RWPE2 (cell line): ENCODE measurements around the gene ORM2.
A peak's percentile ranks its signal among the peaks of the same experiment; 100 is the strongest.

Experiments used
- ATAC-seq: fragments of 200-7000 bp; cut with Tn5 transposase; 3 replicates; pipeline ENCODE4 v1.9.1; 2021; ENCODE audit warnings: low read depth
- DNase-seq: peaks from one replicate; pipeline ENCODE4 v3.0.0-alpha.2; 2020; ENCODE audit warnings: low spot score
- H3K27ac ChIP-seq: fragments of 450-650 bp; 2 replicates; pipeline ENCODE4 v1.5.1; 2017; ENCODE audit warnings: mild to moderate bottlenecking; ENCODE audit not compliant: poor library complexity, severe bottlenecking
- H3K27me3 ChIP-seq: fragments of 250-450 bp; sonication (Bioruptor Pico); 2 replicates; pipeline ENCODE4 v1.5.1; 2021; ENCODE audit warnings: mild to moderate bottlenecking, moderate library complexity; ENCODE audit not compliant: insufficient read depth, poor library complexity, severe bottlenecking
- H3K36me3 ChIP-seq: fragments of 250-450 bp; sonication (Bioruptor Pico); 2 replicates; pipeline ENCODE4 v1.5.1; 2020; ENCODE audit warnings: low read depth, mild to moderate bottlenecking, moderate library complexity
- H3K4me1 ChIP-seq: fragments of 250-450 bp; sonication (Bioruptor Pico); 2 replicates; pipeline ENCODE4 v1.5.1; 2021; ENCODE audit warnings: mild to moderate bottlenecking, moderate library complexity; ENCODE audit not compliant: insufficient read depth, poor library complexity, severe bottlenecking
- H3K4me3 ChIP-seq: fragments of 250-450 bp; sonication (Bioruptor Pico); 2 replicates; pipeline ENCODE4 v1.5.1; 2021; ENCODE audit warnings: mild to moderate bottlenecking, moderate library complexity; ENCODE audit not compliant: severe bottlenecking
- H3K9me3 ChIP-seq: fragments of 250-450 bp; sonication (Bioruptor Pico); 2 replicates; pipeline ENCODE4 v1.5.1; 2021; ENCODE audit warnings: mild to moderate bottlenecking, moderate library complexity; ENCODE audit not compliant: severe bottlenecking
- CTCF ChIP-seq: fragments of 450-650 bp; IDR thresholded peaks from one replicate; pipeline ENCODE4 v1.5.1; 2017; ENCODE audit warnings: mild to moderate bottlenecking, moderate library complexity; ENCODE audit not compliant: poor library complexity, severe bottlenecking

Gene ORM2

DNA sequence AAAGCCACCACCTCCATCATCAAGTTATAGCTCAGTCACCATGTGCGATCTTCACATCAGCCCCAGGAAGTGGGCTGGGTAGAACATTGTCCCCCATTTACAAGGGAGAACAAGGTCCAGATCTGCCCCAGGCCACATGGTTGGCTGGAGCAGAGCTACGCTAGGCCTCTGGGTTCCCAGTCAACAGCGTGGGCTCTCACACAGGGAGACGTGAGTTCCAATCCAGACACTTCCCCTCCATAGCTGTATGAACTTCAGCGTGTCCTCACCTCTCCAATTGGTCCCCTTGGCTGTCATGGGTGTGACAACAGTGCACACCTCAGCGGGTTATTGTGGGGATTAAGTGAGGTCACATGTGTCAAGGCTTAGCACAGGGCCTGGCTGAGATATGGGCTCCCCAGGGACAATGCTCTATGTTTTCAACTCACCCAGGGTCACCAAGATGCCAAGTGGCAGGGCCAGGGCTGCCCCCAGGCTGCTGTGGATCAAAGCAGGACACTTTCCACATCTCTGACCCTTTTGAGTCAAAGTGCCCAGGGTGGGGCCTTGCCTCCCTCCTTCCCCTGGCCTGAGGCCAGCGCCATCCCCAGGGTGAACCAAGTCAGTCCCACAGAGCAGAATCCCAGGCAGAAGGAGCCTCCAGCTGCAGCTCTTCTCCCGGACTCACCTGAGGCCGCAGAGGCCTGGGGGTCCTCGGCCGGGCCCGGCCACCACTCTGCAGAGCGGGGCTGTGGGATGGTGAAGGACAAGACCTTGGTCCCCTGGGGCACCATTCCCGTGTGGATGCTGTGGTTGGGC, 38.3 kb downstream of the ORM2 start:
- H3K4me3 ChIP-seq, result no peak overlapping the region
- no peak for ATAC-seq
- no peak overlapping the region for H3K27ac ChIP-seq
- TF ChIP-seq CTCF, result no peak
- H3K27me3 ChIP-seq, result no peaks in the 10 kb centered on the region
- H3K4me1 ChIP-seq, result peaks cover 40% of the 10 kb centered on the region
- H3K36me3 ChIP-seq, result no peaks in the 10 kb centered on the region; the same call in 1 of the 2 replicates
- no peaks in the 10 kb centered on the region for H3K9me3 ChIP-seq
- DNase-seq, result no peak

DNA sequence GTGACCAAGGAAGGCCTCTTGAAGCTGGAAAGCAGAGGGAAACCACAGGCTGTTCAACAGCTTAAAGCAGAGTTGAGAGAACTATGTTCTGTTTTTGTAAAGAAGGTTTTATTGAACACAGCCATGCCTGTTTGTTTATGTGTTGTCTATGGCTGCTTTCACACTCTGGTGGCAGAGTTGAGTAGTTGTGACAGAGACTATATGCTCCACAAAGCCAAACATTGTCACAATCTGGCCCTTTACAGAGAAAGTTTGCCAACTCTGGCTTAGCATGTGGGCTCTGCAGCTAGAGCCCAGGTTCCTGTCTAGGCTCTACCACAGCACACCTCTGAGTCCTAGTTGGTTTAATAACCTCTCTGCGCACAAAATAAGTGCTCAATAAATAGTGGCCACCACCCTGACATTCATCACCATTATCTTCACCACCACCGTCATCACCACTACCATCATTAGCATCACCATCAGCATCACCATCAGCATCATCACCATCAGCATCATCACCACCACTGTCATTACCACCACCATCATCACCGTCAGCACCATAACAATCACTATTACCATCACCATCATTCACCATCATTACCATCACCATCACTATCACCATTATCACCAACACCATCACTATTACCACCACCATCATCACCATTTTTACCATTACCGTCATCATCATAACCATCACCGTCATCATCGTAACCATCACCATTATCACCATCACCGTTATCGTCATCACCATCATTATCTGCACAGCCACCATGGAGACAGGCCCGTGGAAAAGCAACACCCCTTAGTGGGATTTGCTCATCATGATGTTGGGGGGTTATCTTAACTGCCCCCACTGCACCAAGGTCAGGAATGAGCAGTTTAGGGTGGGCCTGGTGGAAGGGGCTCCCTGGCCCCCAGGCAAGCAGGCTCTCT, 39.8 kb downstream of the ORM2 start:
- Histone ChIP-seq H3K4me3 (no peak overlapping the region), H3K27me3 (no peaks in the 10 kb centered on the region), H3K36me3 (no peaks in the 10 kb centered on the region; the same call in 1 of the 2 replicates), H3K4me1 (peaks cover 33% of the 10 kb centered on the region), H3K27ac (no peak overlapping the region), H3K9me3 (no peaks in the 10 kb centered on the region)
- no peak for TF ChIP-seq CTCF
- ATAC-seq, result no peak
- no peak for DNase-seq

DNA sequence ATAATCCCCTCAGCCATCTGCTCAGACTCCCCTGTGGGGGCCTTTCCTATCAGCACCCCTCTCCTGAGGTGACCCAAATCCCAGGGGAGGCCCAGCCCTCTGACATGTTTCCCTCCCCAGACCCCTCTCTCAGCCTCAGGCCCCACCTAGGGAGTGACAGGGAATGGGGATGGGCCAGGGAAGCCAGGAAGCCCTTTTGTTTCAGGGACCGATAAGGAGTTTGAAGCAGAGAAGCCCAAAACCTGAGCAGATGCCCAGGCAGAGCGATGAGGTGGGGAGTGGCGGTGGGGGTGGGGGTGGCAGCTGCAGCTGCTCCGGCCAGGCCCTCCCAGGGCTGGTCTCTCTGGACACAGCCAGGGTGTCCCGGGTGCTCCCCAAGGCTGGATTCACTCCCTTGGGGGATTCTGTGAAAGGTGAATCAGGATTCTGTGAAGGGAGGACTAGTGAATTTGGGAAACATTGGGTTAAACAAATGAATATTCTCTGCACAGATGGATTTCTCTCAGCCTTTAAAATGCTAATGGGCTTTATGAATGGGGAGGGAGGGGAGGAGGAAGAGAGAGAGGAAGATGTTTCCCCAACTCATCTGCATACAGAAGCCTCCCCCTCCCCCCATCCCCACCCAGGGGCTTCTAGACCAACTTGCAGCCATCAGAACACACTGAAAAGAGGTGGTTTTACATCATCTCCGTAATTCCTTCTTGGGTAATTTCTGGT, 40.7 kb downstream of the ORM2 start:
- DNase-seq (no peak), ATAC-seq (no peak)
- H3K9me3 ChIP-seq, result no peaks in the 10 kb centered on the region
- no peaks in the 10 kb centered on the region for H3K27me3 ChIP-seq
- no peak overlapping the region for H3K4me3 ChIP-seq
- peaks cover 32% of the 10 kb centered on the region for H3K4me1 ChIP-seq
- H3K36me3 ChIP-seq, result no peaks in the 10 kb centered on the region; the same call in 1 of the 2 replicates
- TF ChIP-seq CTCF, result no peak
- peak overlapping the region; percentile 81 for H3K27ac ChIP-seq

DNA sequence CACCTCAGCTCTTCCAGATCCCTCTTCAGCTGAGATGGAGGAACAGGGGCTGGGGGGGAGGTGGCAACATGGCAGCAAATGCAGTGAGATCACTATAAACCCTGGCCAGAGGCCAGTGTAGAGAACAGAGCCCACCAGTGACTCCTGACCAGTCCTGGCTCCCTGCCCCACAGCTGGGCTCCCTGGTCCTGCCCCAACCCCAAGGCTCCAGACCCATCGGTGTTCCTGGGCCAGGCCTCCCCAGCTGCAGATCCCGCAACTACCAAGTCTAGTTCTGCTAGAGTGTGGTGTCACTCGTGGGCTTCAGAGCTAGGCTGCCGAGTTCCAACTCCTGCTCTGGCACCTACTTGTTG, 41.3 kb downstream of the ORM2 start:
- no peak for TF ChIP-seq CTCF
- H3K9me3 ChIP-seq, result no peaks in the 10 kb centered on the region
- ATAC-seq (no peak), DNase-seq (no peak)
- H3K36me3 ChIP-seq, result no peaks in the 10 kb centered on the region; the same call in 1 of the 2 replicates
- peak overlapping the region; percentile 81 for H3K27ac ChIP-seq
- no peaks in the 10 kb centered on the region for H3K27me3 ChIP-seq
- peaks cover 26% of the 10 kb centered on the region for H3K4me1 ChIP-seq
- no peak overlapping the region for H3K4me3 ChIP-seq
